ENCODE measurements around the gene KCNK13. TPM values are rescaled to one million over a fixed set of nuclear protein-coding genes. Genes with fewer than 3 reads are reported as not detected.
"Not testable (repeated sequence)": the region's sequence is repeated elsewhere in the genome, so short reads cannot be mapped to it uniquely, and the experiment has no call there.

KCNK13 gene
- polyA plus RNA-seq (2012; ENCODE audit: insufficient read depth, insufficient read length): 1.3 TPM

- no peak for DNase-seq (ENCODE audit: low read depth, low spot score)
- peak within 1 kb of the TSS; percentile 52 for H3K4me3 ChIP-seq (ENCODE audit: low read length)
These were observed at the start of gene KCNK13 for GRCh38 chr14:90061685-90062126. TSS of gene KCNK13 (plus strand) at chr14:90061994. CDS start at chr14:90062206, 212 bp downstream.

GRCh38 chr14:90017371-90017770 is 44.4 kb upstream of the KCNK13 start:
- no peak overlapping the region for H3K4me3 ChIP-seq (ENCODE audit: low read length)
- DNase-seq (ENCODE audit: low read depth, low spot score): no peak

GRCh38 chr14:90019824-90020523 is 41.8 kb upstream of the KCNK13 start:
- no peak for DNase-seq (ENCODE audit: low read depth, low spot score)
- H3K4me3 ChIP-seq (ENCODE audit: low read length): no peak overlapping the region

- no peak overlapping the region for H3K4me3 ChIP-seq (ENCODE audit: low read length)
- DNase-seq (ENCODE audit: low read depth, low spot score): no peak
These were observed 38.5 kb upstream of the KCNK13 start for GRCh38 chr14:90023176-90023896.

GRCh38 chr14:90024910-90025309 is 36.9 kb upstream of the KCNK13 start:
- no peak for DNase-seq (ENCODE audit: low read depth, low spot score)
- no peak overlapping the region for H3K4me3 ChIP-seq (ENCODE audit: low read length)

GRCh38 chr14:90026608-90027007 is 35.2 kb upstream of the KCNK13 start:
- not testable (repeated sequence) for DNase-seq (ENCODE audit: low read depth, low spot score); H3K4me3 ChIP-seq (ENCODE audit: low read length)

- no peak for DNase-seq (ENCODE audit: low read depth, low spot score)
- H3K4me3 ChIP-seq (ENCODE audit: low read length): no peak overlapping the region
These were observed 34.0 kb upstream of the KCNK13 start for GRCh38 chr14:90027842-90028241.

- DNase-seq (ENCODE audit: low read depth, low spot score): no peak
- H3K4me3 ChIP-seq (ENCODE audit: low read length): no peak overlapping the region
These were observed 27.6 kb upstream of the KCNK13 start for GRCh38 chr14:90034156-90034555.

GRCh38 chr14:90034835-90035525 is 26.8 kb upstream of the KCNK13 start:
- no peak overlapping the region for H3K4me3 ChIP-seq (ENCODE audit: low read length)
- no peak for DNase-seq (ENCODE audit: low read depth, low spot score)

- no peak for DNase-seq (ENCODE audit: low read depth, low spot score)
- H3K4me3 ChIP-seq (ENCODE audit: low read length): no peak overlapping the region
These were observed 22.4 kb upstream of the KCNK13 start for GRCh38 chr14:90039253-90040010.

GRCh38 chr14:90040411-90040810 is 21.4 kb upstream of the KCNK13 start:
- no peak for DNase-seq (ENCODE audit: low read depth, low spot score)
- no peak overlapping the region for H3K4me3 ChIP-seq (ENCODE audit: low read length)

GRCh38 chr14:90042496-90043252 is 19.1 kb upstream of the KCNK13 start:
- no peak for DNase-seq (ENCODE audit: low read depth, low spot score)
- H3K4me3 ChIP-seq (ENCODE audit: low read length): no peak overlapping the region

- DNase-seq (ENCODE audit: low read depth, low spot score): no peak
- H3K4me3 ChIP-seq (ENCODE audit: low read length): no peak overlapping the region
These were observed 16.2 kb upstream of the KCNK13 start for GRCh38 chr14:90045616-90046015.

GRCh38 chr14:90049390-90049789 is 12.4 kb upstream of the KCNK13 start:
- DNase-seq (ENCODE audit: low read depth, low spot score): no peak
- no peak overlapping the region for H3K4me3 ChIP-seq (ENCODE audit: low read length)

GRCh38 chr14:90050271-90050670 is 11.5 kb upstream of the KCNK13 start:
- no peak overlapping the region for H3K4me3 ChIP-seq (ENCODE audit: low read length)
- DNase-seq (ENCODE audit: low read depth, low spot score): no peak

GRCh38 chr14:90053044-90053443 is 8.8 kb upstream of the KCNK13 start:
- no peak for DNase-seq (ENCODE audit: low read depth, low spot score)
- no peak overlapping the region for H3K4me3 ChIP-seq (ENCODE audit: low read length)

- DNase-seq (ENCODE audit: low read depth, low spot score): no peak
- no peak overlapping the region for H3K4me3 ChIP-seq (ENCODE audit: low read length)
These were observed 7.0 kb upstream of the KCNK13 start for GRCh38 chr14:90054803-90055202.

GRCh38 chr14:90056826-90057225 is 5.0 kb upstream of the KCNK13 start:
- no peak overlapping the region for H3K4me3 ChIP-seq (ENCODE audit: low read length)
- no peak for DNase-seq (ENCODE audit: low read depth, low spot score)

Data from Jurkat, Clone E6-1 (cell line).